ENCODE data around the gene PNRC1.

GRCh38 chr6:89120371-89120770, 39.8 kb downstream of the PNRC1 start:
- TF ChIP-seq CTCF (IDR thresholded peaks at IDR 0.05) (no peak), CBX2 (IDR thresholded peaks at IDR 0.05; ENCODE audit: borderline replicate concordance, low read depth) (no peak), NR3C1 (IDR thresholded peaks at IDR 0.05) (no peak), CEBPB (IDR thresholded peaks at IDR 0.05) (no peak), HDAC2 (IDR thresholded peaks at IDR 0.05) (no peak), MAX (IDR thresholded peaks at IDR 0.05) (no peak), CHD4 (IDR thresholded peaks at IDR 0.05; ENCODE audit: borderline replicate concordance) (no peak)
